ENCODE measurements around the gene SLC25A11. TPM values are rescaled to one million over a fixed set of nuclear protein-coding genes. Genes with fewer than 3 reads are reported as not detected.

Gene SLC25A11
- total RNA-seq, 1 experiment from 2014 or later, result 65.9 TPM

- Histone ChIP-seq H3K36me3 (ENCODE audit: control insufficient read depth, insufficient read depth, low read length) (no peaks in the 10 kb centered on the region), H3K4me3 (ENCODE audit: low read depth in 2 of 2, low read length in 2 of 2) (no peak overlapping the region), H3K9me3 (ENCODE audit: control insufficient read depth, insufficient read depth, low read depth, low read length) (no peaks in the 10 kb centered on the region), H3K4me1 (ENCODE audit: control insufficient read depth, insufficient read depth, low read length) (no peaks in the 10 kb centered on the region; the same call in 1 of the 2 replicates), H3K27me3 (ENCODE audit: control insufficient read depth, insufficient read depth, low read length) (no peaks in the 10 kb centered on the region), H3K27ac (ENCODE audit: low read length) (no peak overlapping the region)
- in situ Hi-C loops (cut with HindIII; ENCODE audit: low pct_unique_long_range_greater_than_20kb, low sequenced_read_pairs) (no loop called here), intact Hi-C loops (cut with micrococcal nuclease; ENCODE audit: unreplicated experiment) (no loop called here)
- CTCF ChIA-PET, result no interaction called here
- BruUV-seq (replicated peaks), result TSS peak; percentile 87
- DNase-seq (ENCODE audit: low read depth, low spot score), result no peak
- no peak for TF ChIP-seq POLR2AphosphoS5 (IDR thresholded peaks at IDR 0.05; ENCODE audit: low read depth, low read length)
- no peak for TF ChIP-seq REST (IDR thresholded peaks at IDR 0.05; ENCODE audit: insufficient read depth in 1 of 2, low read depth in 2 of 2, low read length in 1 of 2)
- no peak for TF ChIP-seq TCF7L2 (IDR thresholded peaks at IDR 0.05; ENCODE audit: low read depth, low read length)
- peak; percentile 62; the same call in 1 of the 2 replicates for TF ChIP-seq CTCF (IDR thresholded peaks at IDR 0.05)
- no peak for ATAC-seq
- POLR2A ChIA-PET, result no interaction called here
These were observed 44.1 kb downstream of the SLC25A11 start for GRCh38 chr17:4895657-4896331.

GRCh38 chr17:4895121-4895520, 44.7 kb downstream of the SLC25A11 start:
- ChIA-PET POLR2A (no interaction called here), CTCF (no interaction called here)
- H3K27ac ChIP-seq (ENCODE audit: low read length), result no peak overlapping the region
- no peaks in the 10 kb centered on the region for H3K9me3 ChIP-seq (ENCODE audit: control insufficient read depth, insufficient read depth, low read depth, low read length)
- BruUV-seq (replicated peaks), result no TSS peak
- intact Hi-C loops (cut with micrococcal nuclease; ENCODE audit: unreplicated experiment) (no loop called here), in situ Hi-C loops (cut with HindIII; ENCODE audit: low pct_unique_long_range_greater_than_20kb, low sequenced_read_pairs) (no loop called here)
- TF ChIP-seq POLR2AphosphoS5 (IDR thresholded peaks at IDR 0.05; ENCODE audit: low read depth, low read length) (no peak), CTCF (IDR thresholded peaks at IDR 0.05) (no peak), SIN3A (IDR thresholded peaks at IDR 0.05; ENCODE audit: borderline replicate concordance, insufficient read depth, low read depth, low read length) (no peak), TCF7L2 (IDR thresholded peaks at IDR 0.05; ENCODE audit: low read depth, low read length) (no peak), REST (IDR thresholded peaks at IDR 0.05; ENCODE audit: insufficient read depth in 1 of 2, low read depth in 2 of 2, low read length in 1 of 2) (no peak)
- DNase-seq (ENCODE audit: low read depth, low spot score) (no peak), ATAC-seq (no peak)
- H3K4me3 ChIP-seq (ENCODE audit: low read depth in 2 of 2, low read length in 2 of 2), result no peak overlapping the region
- H3K36me3 ChIP-seq (ENCODE audit: control insufficient read depth, insufficient read depth, low read length), result peaks cover 1% of the 10 kb centered on the region; the same call in 1 of the 2 replicates
- no peaks in the 10 kb centered on the region for H3K27me3 ChIP-seq (ENCODE audit: control insufficient read depth, insufficient read depth, low read length)
- no peaks in the 10 kb centered on the region; the same call in 1 of the 2 replicates for H3K4me1 ChIP-seq (ENCODE audit: control insufficient read depth, insufficient read depth, low read length)
